KBM-7 (cell line): ENCODE results near the gene CCDC63.
A peak's percentile ranks its signal among the peaks of the same experiment; 100 is the strongest.

Source experiments
- DNase-seq: peaks from one replicate; pipeline ENCODE4 v3.0.0-alpha.2; 2015
- in situ Hi-C: fragments of 300-500 bp; cut with MboI; formaldehyde crosslinking; loops from 2 replicates; pipeline ENCODE4 v1.14.3; 2020; ENCODE audit warnings: low sequenced_read_pairs, low pct_unique_long_range_greater_than_20kb, mixed read lengths

Gene CCDC63

GRCh38 chr12:110869803-110870202 is 23.0 kb downstream of the CCDC63 start:
- in situ Hi-C loops = no loop called here

GRCh38 chr12:110872100-110872499 is 25.3 kb downstream of the CCDC63 start:
- in situ Hi-C loops = no loop called here
- DNase-seq = no peak

More at GRCh38 chr12:110869803-110870202, 23.0 kb downstream of the CCDC63 start:
- no peak for DNase-seq

- in situ Hi-C loops = no loop called here
- DNase-seq = no peak
Observed at GRCh38 chr12:110874351-110874750, 27.6 kb downstream of the CCDC63 start.

- DNase-seq = no peak
- in situ Hi-C loops = no loop called here
Observed at GRCh38 chr12:110874781-110875180, 28.0 kb downstream of the CCDC63 start.

GRCh38 chr12:110880651-110881050 is 33.9 kb downstream of the CCDC63 start:
- in situ Hi-C loops = no loop called here
- DNase-seq = no peak

GRCh38 chr12:110883251-110883650 is 36.5 kb downstream of the CCDC63 start:
- no peak for DNase-seq
- in situ Hi-C loops = no loop called here

- in situ Hi-C loops = no loop called here
- DNase-seq = no peak
Observed at GRCh38 chr12:110885152-110885840, 38.5 kb downstream of the CCDC63 start.

- in situ Hi-C loops = no loop called here
- DNase-seq = no peak
Observed at GRCh38 chr12:110888256-110888991, 41.6 kb downstream of the CCDC63 start.

GRCh38 chr12:110889361-110889760 is 42.6 kb downstream of the CCDC63 start:
- no peak for DNase-seq
- in situ Hi-C loops = no loop called here

GRCh38 chr12:110893956-110894355 is 47.2 kb downstream of the CCDC63 start:
- in situ Hi-C loops = no loop called here
- DNase-seq = no peak

GRCh38 chr12:110896559-110896958 is 49.8 kb downstream of the CCDC63 start:
- no peak for DNase-seq
- in situ Hi-C loops = no loop called here

GRCh38 chr12:110901401-110901800 is 54.6 kb downstream of the CCDC63 start:
- in situ Hi-C loops = no loop called here
- DNase-seq = no peak

GRCh38 chr12:110903511-110903910 is 56.7 kb downstream of the CCDC63 start:
- in situ Hi-C loops = no loop called here

GRCh38 chr12:110906083-110906482 is 59.3 kb downstream of the CCDC63 start:
- DNase-seq = peak; percentile 60

More at GRCh38 chr12:110903511-110903910, 56.7 kb downstream of the CCDC63 start:
- DNase-seq = no peak

GRCh38 chr12:110906516-110906915 is 59.7 kb downstream of the CCDC63 start:
- in situ Hi-C loops = no loop called here
- no peak for DNase-seq

More at GRCh38 chr12:110906083-110906482, 59.3 kb downstream of the CCDC63 start:
- in situ Hi-C loops = no loop called here

- in situ Hi-C loops = no loop called here
- no peak for DNase-seq
Observed at GRCh38 chr12:110906985-110907384, 60.2 kb downstream of the CCDC63 start.

GRCh38 chr12:110907583-110907982 is 60.8 kb downstream of the CCDC63 start:
- in situ Hi-C loops = no loop called here
- DNase-seq = no peak

GRCh38 chr12:110908377-110909152 is 61.8 kb downstream of the CCDC63 start:
- in situ Hi-C loops = no loop called here
- no peak for DNase-seq

GRCh38 chr12:110912263-110912662 is 65.5 kb downstream of the CCDC63 start:
- in situ Hi-C loops = no loop called here
- DNase-seq = no peak
